ENCODE results near the gene HIP1R.
A peak's percentile ranks its signal among the peaks of the same experiment; 100 is the strongest.
"Not testable (repeated sequence)": the region's sequence is repeated elsewhere in the genome, so short reads cannot be mapped to it uniquely, and the experiment has no call there.

HIP1R gene

GRCh38 chr12:122834921-122835749 lies at the start of gene HIP1R:
Gene HIP1R, plus strand, starts transcription at chr12:122835457. Its CDS starts 94 bp downstream, at chr12:122835551.
- Histone ChIP-seq H3K36me3 (ENCODE audit: control insufficient read depth, insufficient read depth, low read length) (no peaks in the 10 kb centered on the region), H3K4me3 (ENCODE audit: low read depth, low read length) (peak within 1 kb of the TSS; percentile 80), H3K9ac (ENCODE audit: low read depth, low read length) (peak within 1 kb of the TSS; percentile 54), H3K27me3 (ENCODE audit: control insufficient read depth, insufficient read depth, low read length) (peaks cover 19% of the 10 kb centered on the region), H3K9me3 (ENCODE audit: control insufficient read depth, insufficient read depth, low read length) (no peaks in the 10 kb centered on the region), H3K4me1 (ENCODE audit: control insufficient read depth, insufficient read depth, low read length) (peaks cover 8% of the 10 kb centered on the region)

- H3K9me3 ChIP-seq (ENCODE audit: control insufficient read depth, insufficient read depth, low read length) = no peaks in the 10 kb centered on the region
- no peaks in the 10 kb centered on the region for H3K4me1 ChIP-seq (ENCODE audit: control insufficient read depth, insufficient read depth, low read length)
- H3K27me3 ChIP-seq (ENCODE audit: control insufficient read depth, insufficient read depth, low read length) = no peaks in the 10 kb centered on the region
These were observed 49.8 kb upstream of the HIP1R start for GRCh38 chr12:122785503-122785902.

DNA sequence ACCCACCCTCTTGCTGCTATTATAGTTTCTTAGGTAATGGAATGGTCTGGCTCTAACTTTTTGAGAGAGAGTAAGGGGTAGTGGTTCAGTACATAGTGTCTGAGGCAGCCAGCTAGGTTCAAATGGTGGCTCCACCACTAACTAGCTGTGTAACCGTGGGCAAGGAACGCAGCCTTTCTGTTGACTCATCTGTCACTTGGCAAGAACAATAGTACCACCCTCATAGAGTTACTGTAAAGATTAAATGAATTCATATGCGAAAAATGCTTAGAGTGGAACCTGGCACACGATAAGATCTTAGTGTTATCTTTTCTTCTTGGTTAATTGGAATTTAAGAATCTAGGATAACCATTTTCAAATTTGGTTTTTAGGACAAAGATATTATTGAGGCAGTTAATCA lies 46.9 kb upstream of the HIP1R start:
- Histone ChIP-seq H3K9me3 (ENCODE audit: control insufficient read depth, insufficient read depth, low read length) (no peaks in the 10 kb centered on the region), H3K9ac (ENCODE audit: low read depth, low read length) (no peak overlapping the region), H3K4me3 (ENCODE audit: low read depth, low read length) (no peak overlapping the region), H3K4me1 (ENCODE audit: control insufficient read depth, insufficient read depth, low read length) (peaks cover 2% of the 10 kb centered on the region), H3K36me3 (ENCODE audit: control insufficient read depth, insufficient read depth, low read length) (no peaks in the 10 kb centered on the region), H3K27me3 (ENCODE audit: control insufficient read depth, insufficient read depth, low read length) (no peaks in the 10 kb centered on the region)

More at GRCh38 chr12:122785503-122785902, 49.8 kb upstream of the HIP1R start:
- Histone ChIP-seq H3K36me3 (ENCODE audit: control insufficient read depth, insufficient read depth, low read length) (no peaks in the 10 kb centered on the region), H3K4me3 (ENCODE audit: low read depth, low read length) (no peak overlapping the region), H3K9ac (ENCODE audit: low read depth, low read length) (no peak overlapping the region)

GRCh38 chr12:122789637-122790036 lies 45.6 kb upstream of the HIP1R start:
- Histone ChIP-seq H3K4me3 (ENCODE audit: low read depth, low read length) (no peak overlapping the region), H3K4me1 (ENCODE audit: control insufficient read depth, insufficient read depth, low read length) (peaks cover 2% of the 10 kb centered on the region), H3K9ac (ENCODE audit: low read depth, low read length) (no peak overlapping the region), H3K36me3 (ENCODE audit: control insufficient read depth, insufficient read depth, low read length) (no peaks in the 10 kb centered on the region), H3K9me3 (ENCODE audit: control insufficient read depth, insufficient read depth, low read length) (no peaks in the 10 kb centered on the region), H3K27me3 (ENCODE audit: control insufficient read depth, insufficient read depth, low read length) (no peaks in the 10 kb centered on the region)

DNA sequence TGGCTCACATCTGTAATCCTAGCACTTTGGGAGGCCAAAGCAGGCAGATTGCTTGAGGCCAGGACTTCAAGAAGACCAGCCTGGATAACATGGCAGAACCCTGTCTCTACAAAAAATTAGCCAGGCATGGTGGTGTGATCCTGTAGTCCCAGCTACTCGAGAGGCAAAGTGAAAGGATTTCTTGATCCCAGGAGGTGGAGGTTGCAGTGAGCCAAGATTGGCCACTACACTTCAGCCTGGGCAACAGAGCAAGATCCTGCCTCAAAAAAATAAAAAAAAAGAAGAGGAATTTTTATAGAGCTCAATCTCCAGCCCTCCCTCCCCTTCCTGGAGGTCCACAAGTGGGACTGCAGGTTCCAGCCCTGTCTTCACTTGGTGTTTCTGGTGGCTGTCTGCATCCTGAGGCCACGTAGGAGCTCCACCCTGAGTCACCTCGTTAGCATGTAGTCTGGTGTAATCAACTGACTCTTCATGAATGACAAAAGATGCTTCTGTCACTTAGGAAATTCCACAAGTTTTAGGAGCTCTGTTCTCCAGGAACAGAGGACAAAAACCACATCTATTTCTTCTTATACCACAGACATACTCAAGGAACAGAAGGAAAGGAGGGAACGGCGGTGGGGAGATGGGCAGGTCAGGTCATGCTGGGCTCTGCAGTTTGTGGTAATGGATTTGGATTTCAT lies 44.7 kb upstream of the HIP1R start:
- Histone ChIP-seq H3K36me3 (ENCODE audit: control insufficient read depth, insufficient read depth, low read length) (no peaks in the 10 kb centered on the region), H3K27me3 (ENCODE audit: control insufficient read depth, insufficient read depth, low read length) (no peaks in the 10 kb centered on the region), H3K4me3 (ENCODE audit: low read depth, low read length) (no peak overlapping the region), H3K9me3 (ENCODE audit: control insufficient read depth, insufficient read depth, low read length) (no peaks in the 10 kb centered on the region), H3K4me1 (ENCODE audit: control insufficient read depth, insufficient read depth, low read length) (peaks cover 2% of the 10 kb centered on the region), H3K9ac (ENCODE audit: low read depth, low read length) (no peak overlapping the region)

- Histone ChIP-seq H3K9ac (ENCODE audit: low read depth, low read length) (no peak overlapping the region), H3K4me1 (ENCODE audit: control insufficient read depth, insufficient read depth, low read length) (peaks cover 2% of the 10 kb centered on the region), H3K4me3 (ENCODE audit: low read depth, low read length) (no peak overlapping the region), H3K9me3 (ENCODE audit: control insufficient read depth, insufficient read depth, low read length) (no peaks in the 10 kb centered on the region), H3K36me3 (ENCODE audit: control insufficient read depth, insufficient read depth, low read length) (no peaks in the 10 kb centered on the region), H3K27me3 (ENCODE audit: control insufficient read depth, insufficient read depth, low read length) (no peaks in the 10 kb centered on the region)
These were observed 41.6 kb upstream of the HIP1R start for GRCh38 chr12:122793685-122794106.

GRCh38 chr12:122795807-122796206 lies 39.5 kb upstream of the HIP1R start:
- Histone ChIP-seq H3K27me3 (ENCODE audit: control insufficient read depth, insufficient read depth, low read length) (no peaks in the 10 kb centered on the region), H3K9ac (ENCODE audit: low read depth, low read length) (no peak overlapping the region), H3K36me3 (ENCODE audit: control insufficient read depth, insufficient read depth, low read length) (no peaks in the 10 kb centered on the region), H3K4me1 (ENCODE audit: control insufficient read depth, insufficient read depth, low read length) (peaks cover 1% of the 10 kb centered on the region), H3K4me3 (ENCODE audit: low read depth, low read length) (no peak overlapping the region), H3K9me3 (ENCODE audit: control insufficient read depth, insufficient read depth, low read length) (no peaks in the 10 kb centered on the region)

DNA sequence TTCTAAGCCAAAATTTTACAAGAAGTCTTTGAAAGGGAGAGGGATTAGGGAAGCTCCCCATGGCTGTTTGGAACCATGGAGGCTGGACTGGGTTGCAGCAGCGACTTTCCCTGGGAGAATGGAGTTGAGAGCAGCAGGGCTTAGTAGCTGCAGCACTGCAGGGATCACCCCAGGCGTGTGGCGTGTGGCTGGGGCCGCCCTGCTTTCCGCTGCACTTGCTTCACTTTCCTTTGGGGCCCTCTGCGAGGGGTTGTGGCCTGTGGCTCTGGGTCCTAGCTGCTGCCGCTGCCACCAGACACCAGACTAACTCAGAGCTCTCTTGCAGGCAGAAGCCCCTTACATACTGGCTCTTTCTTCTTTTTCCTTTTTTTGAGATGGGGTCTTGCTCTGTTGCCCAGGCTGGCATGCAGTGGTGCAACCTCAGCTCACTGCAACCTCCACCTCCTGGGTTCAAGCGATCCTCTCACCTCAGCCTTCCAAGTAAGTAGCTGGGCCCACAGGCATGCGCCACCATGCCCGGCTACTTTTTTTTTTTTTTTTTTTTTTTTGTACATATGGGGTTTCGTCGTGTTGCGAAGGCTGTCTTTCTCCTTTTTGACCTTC lies 35.5 kb upstream of the HIP1R start:
- H3K9ac ChIP-seq (ENCODE audit: low read depth, low read length) = no peak overlapping the region
- no peaks in the 10 kb centered on the region for H3K27me3 ChIP-seq (ENCODE audit: control insufficient read depth, insufficient read depth, low read length)
- no peaks in the 10 kb centered on the region for H3K9me3 ChIP-seq (ENCODE audit: control insufficient read depth, insufficient read depth, low read length)
- H3K4me3 ChIP-seq (ENCODE audit: low read depth, low read length) = no peak overlapping the region
- no peaks in the 10 kb centered on the region for H3K4me1 ChIP-seq (ENCODE audit: control insufficient read depth, insufficient read depth, low read length)
- no peaks in the 10 kb centered on the region for H3K36me3 ChIP-seq (ENCODE audit: control insufficient read depth, insufficient read depth, low read length)

DNA sequence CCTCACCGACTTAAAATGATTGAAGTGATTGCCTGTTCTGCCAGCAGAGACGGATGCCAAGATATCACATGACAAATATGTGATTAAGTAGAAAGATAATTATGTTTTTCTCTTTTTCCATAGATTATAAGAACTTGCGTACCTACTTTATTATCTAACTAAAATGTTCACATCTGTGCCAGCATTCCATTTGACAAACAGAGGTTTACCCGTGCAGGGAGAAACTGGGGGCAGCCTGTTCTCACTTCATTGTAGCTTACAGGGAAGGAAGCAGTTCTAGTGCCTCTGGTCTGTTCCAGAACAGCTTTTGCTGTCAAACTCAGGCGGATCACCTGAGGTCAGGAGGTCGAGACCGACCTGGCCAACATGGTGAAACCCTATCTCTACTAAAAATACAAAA lies 31.3 kb upstream of the HIP1R start:
- no peaks in the 10 kb centered on the region for H3K4me1 ChIP-seq (ENCODE audit: control insufficient read depth, insufficient read depth, low read length)
- no peaks in the 10 kb centered on the region for H3K36me3 ChIP-seq (ENCODE audit: control insufficient read depth, insufficient read depth, low read length)
- no peak overlapping the region for H3K9ac ChIP-seq (ENCODE audit: low read depth, low read length)
- no peaks in the 10 kb centered on the region for H3K27me3 ChIP-seq (ENCODE audit: control insufficient read depth, insufficient read depth, low read length)
- no peak overlapping the region for H3K4me3 ChIP-seq (ENCODE audit: low read depth, low read length)
- H3K9me3 ChIP-seq (ENCODE audit: control insufficient read depth, insufficient read depth, low read length) = no peaks in the 10 kb centered on the region

DNA sequence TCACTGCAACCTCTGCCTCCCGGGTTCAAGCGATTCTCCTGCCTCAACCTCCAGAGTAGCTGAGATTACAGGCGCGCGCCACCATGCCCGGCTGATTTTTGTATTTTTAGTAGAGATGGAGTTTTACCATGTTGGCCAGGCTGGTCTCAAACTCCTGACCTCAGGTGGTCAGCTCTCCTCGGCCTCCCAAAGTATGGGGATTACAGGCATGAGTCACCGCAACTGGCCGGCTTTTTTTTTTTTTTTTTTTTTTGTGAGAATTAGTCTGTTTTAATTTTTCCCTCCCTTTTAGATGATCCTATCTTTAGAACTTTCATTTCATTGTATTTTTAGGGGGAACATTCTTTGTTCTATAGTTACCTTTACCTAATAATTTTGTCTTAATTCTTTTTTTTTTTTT lies 30.3 kb upstream of the HIP1R start:
- H3K4me3 ChIP-seq (ENCODE audit: low read depth, low read length); H3K27me3 ChIP-seq (ENCODE audit: control insufficient read depth, insufficient read depth, low read length); H3K9me3 ChIP-seq (ENCODE audit: control insufficient read depth, insufficient read depth, low read length); H3K4me1 ChIP-seq (ENCODE audit: control insufficient read depth, insufficient read depth, low read length); H3K36me3 ChIP-seq (ENCODE audit: control insufficient read depth, insufficient read depth, low read length); H3K9ac ChIP-seq (ENCODE audit: low read depth, low read length): not testable (repeated sequence)

DNA sequence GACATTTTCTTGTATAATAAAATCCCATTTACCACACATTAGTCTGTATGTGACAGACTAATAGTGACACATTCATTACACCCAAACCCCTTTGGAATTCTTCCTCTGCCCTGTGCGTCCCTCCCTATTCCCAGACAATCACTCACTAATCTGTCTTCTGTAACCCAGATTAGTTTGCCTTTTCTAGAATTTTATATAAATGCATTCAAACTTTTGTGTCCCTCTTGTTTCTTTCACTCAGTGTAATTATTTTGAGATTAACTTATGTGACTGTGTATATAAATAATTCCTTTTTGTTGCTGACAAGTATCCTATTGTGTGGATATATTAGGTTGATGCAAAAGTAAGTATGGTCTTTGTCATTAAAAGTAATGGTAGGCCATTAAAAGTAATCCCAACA lies 27.6 kb upstream of the HIP1R start:
- no peaks in the 10 kb centered on the region for H3K27me3 ChIP-seq (ENCODE audit: control insufficient read depth, insufficient read depth, low read length)
- H3K4me3 ChIP-seq (ENCODE audit: low read depth, low read length) = no peak overlapping the region
- no peaks in the 10 kb centered on the region for H3K9me3 ChIP-seq (ENCODE audit: control insufficient read depth, insufficient read depth, low read length)
- H3K9ac ChIP-seq (ENCODE audit: low read depth, low read length) = no peak overlapping the region
- H3K36me3 ChIP-seq (ENCODE audit: control insufficient read depth, insufficient read depth, low read length) = no peaks in the 10 kb centered on the region
- no peaks in the 10 kb centered on the region for H3K4me1 ChIP-seq (ENCODE audit: control insufficient read depth, insufficient read depth, low read length)

DNA sequence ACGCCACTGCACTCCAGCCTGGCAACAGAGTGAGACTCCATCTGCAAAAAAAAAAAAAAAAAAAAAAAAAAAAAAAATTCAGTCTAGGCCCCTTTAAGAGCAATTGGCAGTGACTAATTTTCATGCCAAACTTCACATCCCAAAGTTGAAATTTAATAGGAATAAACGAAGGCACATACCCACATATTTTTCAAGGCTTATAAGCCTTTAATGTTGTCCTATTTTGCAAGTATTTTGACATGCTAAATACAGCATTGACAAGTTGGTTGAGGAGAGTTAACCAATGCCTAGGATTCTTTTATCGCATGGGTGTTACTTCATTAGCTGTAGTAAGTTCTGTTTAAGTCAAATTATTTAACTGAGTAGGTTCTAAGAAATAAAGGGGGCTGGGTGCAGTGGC lies 23.5 kb upstream of the HIP1R start:
- H3K9me3 ChIP-seq (ENCODE audit: control insufficient read depth, insufficient read depth, low read length) = no peaks in the 10 kb centered on the region
- H3K27me3 ChIP-seq (ENCODE audit: control insufficient read depth, insufficient read depth, low read length) = no peaks in the 10 kb centered on the region
- H3K36me3 ChIP-seq (ENCODE audit: control insufficient read depth, insufficient read depth, low read length) = no peaks in the 10 kb centered on the region
- H3K4me1 ChIP-seq (ENCODE audit: control insufficient read depth, insufficient read depth, low read length) = no peaks in the 10 kb centered on the region
- H3K9ac ChIP-seq (ENCODE audit: low read depth, low read length) = no peak overlapping the region
- H3K4me3 ChIP-seq (ENCODE audit: low read depth, low read length) = no peak overlapping the region

Data from iPS-15b (cell line).